Measurements from ENCODE around the gene KLK4. TPM values are rescaled to one million over a fixed set of nuclear protein-coding genes. Genes with fewer than 3 reads are reported as not detected.

Gene KLK4
- total and polyA plus RNA-seq, 11 donors, result not detected

DNA sequence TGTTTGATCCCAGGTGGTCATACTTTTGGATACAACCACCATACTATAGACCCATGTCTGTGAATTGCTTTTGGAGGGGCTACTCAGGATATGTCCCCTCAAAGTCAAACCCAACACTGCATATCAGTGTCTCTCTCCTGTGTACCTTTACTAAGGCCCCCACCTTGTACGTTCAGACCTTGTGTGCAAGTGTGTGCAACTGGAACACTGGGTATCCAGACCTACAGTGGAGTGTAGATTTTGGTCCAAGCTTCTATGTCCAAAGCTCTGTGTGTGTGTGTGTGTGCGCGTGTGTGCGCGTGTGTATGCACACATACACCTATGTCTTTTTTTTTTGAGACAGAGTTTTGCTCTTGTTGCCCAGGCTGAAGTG, 20.0 kb downstream of the KLK4 start:
- TF ChIP-seq, protein P1, sequence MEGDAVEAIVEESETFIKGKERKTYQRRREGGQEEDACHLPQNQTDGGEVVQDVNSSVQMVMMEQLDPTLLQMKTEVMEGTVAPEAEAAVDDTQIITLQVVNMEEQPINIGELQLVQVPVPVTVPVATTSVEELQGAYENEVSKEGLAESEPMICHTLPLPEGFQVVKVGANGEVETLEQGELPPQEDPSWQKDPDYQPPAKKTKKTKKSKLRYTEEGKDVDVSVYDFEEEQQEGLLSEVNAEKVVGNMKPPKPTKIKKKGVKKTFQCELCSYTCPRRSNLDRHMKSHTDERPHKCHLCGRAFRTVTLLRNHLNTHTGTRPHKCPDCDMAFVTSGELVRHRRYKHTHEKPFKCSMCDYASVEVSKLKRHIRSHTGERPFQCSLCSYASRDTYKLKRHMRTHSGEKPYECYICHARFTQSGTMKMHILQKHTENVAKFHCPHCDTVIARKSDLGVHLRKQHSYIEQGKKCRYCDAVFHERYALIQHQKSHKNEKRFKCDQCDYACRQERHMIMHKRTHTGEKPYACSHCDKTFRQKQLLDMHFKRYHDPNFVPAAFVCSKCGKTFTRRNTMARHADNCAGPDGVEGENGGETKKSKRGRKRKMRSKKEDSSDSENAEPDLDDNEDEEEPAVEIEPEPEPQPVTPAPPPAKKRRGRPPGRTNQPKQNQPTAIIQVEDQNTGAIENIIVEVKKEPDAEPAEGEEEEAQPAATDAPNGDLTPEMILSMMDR (IDR thresholded peaks at IDR 0.05), result no peak
- no peak for TF ChIP-seq POLR2A (IDR thresholded peaks at IDR 0.05)
- Histone ChIP-seq H3K27ac (no peak overlapping the region), H3K36me3 (no peaks in the 10 kb centered on the region), H3K4me1 (no peaks in the 10 kb centered on the region), H3K27me3 (peaks cover 0 to 31% (median 5%) of the 10 kb centered on the region in 9 donors), H3K4me3 (no peak overlapping the region), H3K9me3 (no peaks in the 10 kb centered on the region)
- WGBS, 4 donors, result 74 to 85% (median 84%) methylated on average over 5 of the region's 5 CpGs
- no peak for DNase-seq
- intact Hi-C loops (cut with DNase I), result no loop called here
- no peak for ATAC-seq

DNA sequence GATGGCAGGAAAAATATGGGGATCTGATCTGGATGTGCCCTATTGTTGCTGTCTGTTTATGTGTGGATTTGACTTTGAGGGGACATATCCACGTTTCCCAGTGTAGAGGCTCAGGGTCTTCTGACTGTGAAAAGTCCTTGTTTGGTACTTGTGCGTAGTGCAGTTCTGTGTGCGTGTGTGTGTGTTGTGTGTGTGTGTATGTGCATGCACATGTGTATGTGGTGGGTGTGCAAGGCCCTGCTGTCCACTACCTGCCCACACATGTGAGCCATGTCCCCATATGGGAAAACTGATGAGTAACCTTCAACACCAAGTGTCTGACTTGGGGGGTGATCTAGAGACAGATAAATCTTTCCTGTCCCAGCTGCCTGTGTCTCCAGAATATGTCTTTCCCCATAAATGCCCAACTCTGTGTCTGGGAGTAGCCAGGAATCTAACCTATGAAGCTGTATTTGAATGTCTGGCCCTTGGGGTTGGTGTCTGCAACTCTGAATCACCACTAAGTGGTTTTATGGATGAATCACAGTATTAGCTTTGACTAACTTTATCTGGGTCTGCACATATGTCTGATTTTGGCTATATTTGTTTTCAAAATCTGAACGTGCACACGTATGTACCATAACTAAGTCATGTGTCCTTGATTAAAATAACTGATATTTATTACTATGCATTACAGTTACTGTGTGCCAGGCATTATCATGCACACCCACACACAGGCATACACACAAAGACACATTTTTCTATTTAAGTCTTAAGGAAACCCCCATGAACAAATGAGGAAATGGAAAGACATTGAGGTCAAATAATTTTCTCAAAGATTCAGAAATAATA, 20.6 kb downstream of the KLK4 start:
- intact Hi-C loops (cut with DNase I), result no loop called here
- ATAC-seq (no peak), DNase-seq (no peak)
- H3K9me3 ChIP-seq, result no peaks in the 10 kb centered on the region
- no peaks in the 10 kb centered on the region for H3K36me3 ChIP-seq
- H3K27ac ChIP-seq, result no peak overlapping the region
- WGBS, 4 donors, result 38 to 73% (median 56%) methylated on average over 5 of the region's 5 CpGs
- H3K27me3 ChIP-seq, result peaks cover 0 to 36% (median 5%) of the 10 kb centered on the region in 9 donors
- no peak overlapping the region for H3K4me3 ChIP-seq
- H3K4me1 ChIP-seq, result no peaks in the 10 kb centered on the region
- TF ChIP-seq, protein P1 (IDR thresholded peaks at IDR 0.05), result no peak
- no peak for TF ChIP-seq POLR2A (IDR thresholded peaks at IDR 0.05)

DNA sequence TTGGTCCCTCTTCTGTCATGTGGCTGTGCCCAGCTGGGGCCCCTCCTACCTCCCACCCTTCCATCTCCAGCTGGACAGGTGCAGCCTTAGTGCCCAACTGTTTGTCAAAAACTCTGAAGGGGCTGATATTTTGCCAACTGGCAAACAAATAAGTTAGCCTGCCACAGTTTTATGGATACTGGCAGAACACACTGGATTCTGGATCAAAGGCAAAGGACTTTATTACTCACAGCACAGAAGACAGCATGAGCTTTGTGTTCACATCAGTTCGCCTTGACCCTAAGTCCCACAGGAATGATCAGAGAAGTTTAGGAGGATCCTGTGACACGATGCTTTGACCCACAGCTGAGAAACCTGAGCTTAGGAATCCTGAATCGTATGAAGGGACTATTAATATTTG, 21.6 kb downstream of the KLK4 start:
- WGBS, 4 donors, result 47 to 53% (median 51%) methylated on average over 3 of the region's 3 CpGs
- DNase-seq, result no peak
- no peak for ATAC-seq
- TF ChIP-seq POLR2A (IDR thresholded peaks at IDR 0.05), result no peak
- TF ChIP-seq, protein P1 (IDR thresholded peaks at IDR 0.05), result no peak
- no peaks in the 10 kb centered on the region for H3K4me1 ChIP-seq
- no peaks in the 10 kb centered on the region for H3K9me3 ChIP-seq
- intact Hi-C loops (cut with DNase I), result no loop called here
- H3K27ac ChIP-seq, result no peak overlapping the region
- H3K4me3 ChIP-seq, result no peak overlapping the region
- H3K27me3 ChIP-seq, result peaks cover 0 to 46% (median 5%) of the 10 kb centered on the region in 9 donors
- no peaks in the 10 kb centered on the region for H3K36me3 ChIP-seq

- ATAC-seq (no peak), DNase-seq (no peak)
- intact Hi-C loops (cut with DNase I), result no loop called here
- Histone ChIP-seq H3K27me3 (peaks cover 0 to 52% (median 4%) of the 10 kb centered on the region in 9 donors), H3K27ac (no peak overlapping the region), H3K4me3 (no peak overlapping the region), H3K9me3 (no peaks in the 10 kb centered on the region), H3K4me1 (no peaks in the 10 kb centered on the region), H3K36me3 (no peaks in the 10 kb centered on the region)
- TF ChIP-seq, protein P1 (IDR thresholded peaks at IDR 0.05), result no peak
- TF ChIP-seq POLR2A (IDR thresholded peaks at IDR 0.05), result no peak
- WGBS, 4 donors, result 47 to 54% (median 51%) methylated on average over 3 of the region's 3 CpGs
Observed at GRCh38 chr19:50882188-50882587, 29.0 kb downstream of the KLK4 start.

Measured in heart left ventricle (tissue), 16 donors.